SK-N-SH treated with all-trans-retinoic acid at 6 μM for 48 hours (cell line): ENCODE measurements around the gene LRATD1.

Source experiments
- CREB5 ChIP-seq: fragments of 250-450 bp; sonication (Bioruptor Pico); IDR thresholded peaks from 2 replicates; pipeline ENCODE4 v1.5.1; 2020; ENCODE audit warnings: low read depth, mild to moderate bottlenecking, moderate library complexity
- RARB ChIP-seq: fragments of 250-450 bp; sonication (Bioruptor Pico); IDR thresholded peaks from 2 replicates; pipeline ENCODE4 v1.8.0; 2021; ENCODE audit warnings: mild to moderate bottlenecking, moderate library complexity
- TSHZ2 ChIP-seq: fragments of 250-450 bp; sonication (Bioruptor Pico); IDR thresholded peaks from 2 replicates; pipeline ENCODE4 v1.5.0; 2020; ENCODE audit warnings: mild to moderate bottlenecking, moderate library complexity
- ZFP30 ChIP-seq: fragments of 450-650 bp; formaldehyde crosslinking; IDR thresholded peaks from 2 replicates; pipeline ENCODE4 v1.5.0; 2022; ENCODE audit warnings: mild to moderate bottlenecking, moderate library complexity

GRCh38 chr2:14634489-14635390 lies 2.2 kb downstream of the LRATD1 start:
- TF ChIP-seq ZFP30 (CRISPR knock-in tag) (no peak), RARB (CRISPR knock-in tag) (no peak), TSHZ2 (CRISPR knock-in tag) (no peak), CREB5 (CRISPR knock-in tag) (no peak)
